GM12878 (cell line): ENCODE measurements around the gene BDP1. TPM values are rescaled to one million over a fixed set of nuclear protein-coding genes. Genes with fewer than 3 reads are reported as not detected.

Source experiments
- ATAC-seq: fragments of 200-7000 bp; cut with Tn5 transposase; 3 replicates; pipeline ENCODE4 v1.9.1; 2020; ENCODE audit warnings: mild to moderate bottlenecking, moderate library complexity
- BruUV-seq: library from RNA; stranded (reverse); fragments of 400-500 nt; replicated peaks from 2 replicates; lab custom pipeline; 2021; lab: Mats Ljungman, UMichigan
- CTCF ChIA-PET: fragments of 300-600 bp; sonication (Branson Sonifier 250); formaldehyde crosslinking; extraction: SDS; loops from one replicate; lab custom pipeline; 2021; ENCODE audit warnings: inconsistent platforms; lab: Yijun Ruan, JAX
- POLR2A ChIA-PET: fragments of 350-600 bp; formaldehyde crosslinking; extraction: SDS; loops from one replicate; lab custom pipeline; 2021; ENCODE audit warnings: inconsistent platforms; lab: Charles Lee
- RAD21 ChIA-PET: fragments of 300-600 bp; sonication (Branson Sonifier 250); formaldehyde crosslinking; loops from one replicate; lab custom pipeline; 2023; ENCODE audit warnings: antibody characterized with exemption; ENCODE audit not compliant: unreplicated experiment; lab: Charles Lee
- SMC1A ChIA-PET: fragments of 300-600 bp; sonication (Branson Sonifier 250); formaldehyde crosslinking; loops from one replicate; lab custom pipeline; 2023; ENCODE audit not compliant: unreplicated experiment, uncharacterized antibody; lab: Charles Lee
- DNase-seq: peaks from one replicate; pipeline ENCODE4 v3.0.0-alpha.2; 2011; ENCODE audit warnings: low read depth, low spot score
- FAIRE-seq: peaks from 3 replicates; lab custom pipeline; 2011; peaks lifted over from hg19 to GRCh38; lab: Jason Lieb, UNC
- H2AFZ ChIP-seq: 2 replicates; pipeline ENCODE4 v1.6.0; 2011; ENCODE audit warnings: low read depth, low read length, control low read depth; ENCODE audit not compliant: control insufficient read depth
- H3K27ac ChIP-seq: 2 replicates; pipeline ENCODE4 v1.5.1; 2011; ENCODE audit warnings: control low read depth; ENCODE audit not compliant: control insufficient read depth, insufficient read depth
- H3K27me3 ChIP-seq, 2 experiments: replicated peaks in 1 of 2; 2 replicates each; pipeline versions ENCODE4 v1.6.0 to v1.6.1; 2011; ENCODE audit warnings: low read length in 1 of 2; ENCODE audit not compliant: control insufficient read depth in 2 of 2, insufficient read depth in 2 of 2
- H3K36me3 ChIP-seq, 2 experiments: 2 replicates each; pipeline ENCODE4 v1.5.1; 2011; ENCODE audit warnings: low read length in 1 of 2; ENCODE audit not compliant: control insufficient read depth in 2 of 2, insufficient read depth in 2 of 2
- H3K4me1 ChIP-seq: 2 replicates; pipeline ENCODE4 v1.6.1; 2011; ENCODE audit warnings: mild to moderate bottlenecking, low read length, moderate library complexity, mixed read lengths; ENCODE audit not compliant: control insufficient read depth, insufficient read depth
- H3K4me2 ChIP-seq: 2 replicates; pipeline ENCODE4 v1.6.0; 2011; ENCODE audit warnings: control low read depth; ENCODE audit not compliant: control insufficient read depth, insufficient read depth
- H3K4me3 ChIP-seq: fragments of 200-600 bp; sonication (generic); 2 replicates; pipeline ENCODE4 v1.5.1; 2016
- H3K79me2 ChIP-seq: 2 replicates; pipeline ENCODE4 v1.6.0; 2011; ENCODE audit warnings: low read length; ENCODE audit not compliant: control insufficient read depth, insufficient read depth
- H3K9ac ChIP-seq: 2 replicates; pipeline ENCODE4 v1.8.0; 2011; ENCODE audit warnings: low read length, control low read depth, mixed read lengths; ENCODE audit not compliant: control insufficient read depth, insufficient read depth
- H3K9me3 ChIP-seq: replicated peaks from 3 replicates; pipeline ENCODE4 v1.5.1; 2011; ENCODE audit warnings: mild to moderate bottlenecking, low read length; ENCODE audit not compliant: control insufficient read depth, insufficient read depth
- H4K20me1 ChIP-seq: 2 replicates; pipeline ENCODE4 v1.6.0; 2011; ENCODE audit not compliant: control insufficient read depth, insufficient read depth
- CBX3 ChIP-seq: fragments of 200-600 bp; sonication (generic); IDR thresholded peaks from 2 replicates; pipeline ENCODE4 v1.6.1; 2016; ENCODE audit warnings: low read depth, borderline replicate concordance
- DPF2 ChIP-seq: fragments of 450-650 bp; IDR thresholded peaks from 2 replicates; pipeline ENCODE4 v1.6.1; 2017; ENCODE audit warnings: mild to moderate bottlenecking
- E4F1 ChIP-seq: fragments of 450-650 bp; IDR thresholded peaks from 2 replicates; pipeline ENCODE4 v1.6.1; 2018; ENCODE audit warnings: borderline replicate concordance, mild to moderate bottlenecking; ENCODE audit not compliant: partially characterized antibody
- KDM1A ChIP-seq: fragments of 200-600 bp; sonication (generic); IDR thresholded peaks from 2 replicates; pipeline ENCODE4 v1.6.1; 2016; ENCODE audit warnings: borderline replicate concordance
- POLR2A ChIP-seq: IDR thresholded peaks from 2 replicates; pipeline ENCODE4 v1.6.1; 2011; ENCODE audit warnings: low read depth, mild to moderate bottlenecking, low read length
- POLR2AphosphoS2 ChIP-seq: IDR thresholded peaks from 2 replicates; pipeline ENCODE4 v1.6.1; 2011; ENCODE audit warnings: low read depth, mild to moderate bottlenecking, low read length, improper control_type of control experiment, moderate library complexity
- RAD21 ChIP-seq: IDR thresholded peaks from 2 replicates; pipeline ENCODE4 v1.6.1; 2011; ENCODE audit warnings: mild to moderate bottlenecking, low read depth, low read length, moderate library complexity; ENCODE audit not compliant: insufficient read depth
- SMARCA5 ChIP-seq: fragments of 450-650 bp; IDR thresholded peaks from 2 replicates; pipeline ENCODE4 v1.6.1; 2017; ENCODE audit warnings: mild to moderate bottlenecking
- SUPT20H ChIP-seq: IDR thresholded peaks from 2 replicates; pipeline ENCODE4 v1.6.1; 2011; ENCODE audit warnings: low read depth, mild to moderate bottlenecking, low read length, moderate library complexity, borderline replicate concordance; ENCODE audit not compliant: control insufficient read depth
- TCF7 ChIP-seq: IDR thresholded peaks from 2 replicates; pipeline ENCODE4 v1.6.1; 2014; ENCODE audit warnings: antibody characterized with exemption, borderline replicate concordance
- YBX1 ChIP-seq: fragments of 450-650 bp; IDR thresholded peaks from 2 replicates; pipeline ENCODE4 v1.6.1; 2016; ENCODE audit warnings: antibody characterized with exemption
- ZNF384 ChIP-seq: IDR thresholded peaks from 2 replicates; pipeline ENCODE4 v1.6.1; 2012; ENCODE audit warnings: low read depth, mild to moderate bottlenecking, low read length, improper control_type of control experiment, borderline replicate concordance
- WGBS: methylation state at CpG from one replicate; pipeline ENCODE4 v1.1.6; 2016; ENCODE audit warnings: low lambda C conversion rate; ENCODE audit not compliant: insufficient replicate concordance, insufficient coverage; ENCODE audit errors: missing lambda C conversion rate; 5-methylcytosine and 5-hydroxymethylcytosine counted together
- in situ Hi-C: fragments of 300-500 bp; cut with MboI; formaldehyde crosslinking; loops from 9 replicates; pipeline ENCODE4 v1.14.3; 2018; ENCODE audit warnings: mixed read lengths
- intact Hi-C: fragments of 100-400 bp; cut with micrococcal nuclease; formaldehyde crosslinking; loops from one replicate; pipeline ENCODE4 v1.14.2; 2022; ENCODE audit not compliant: unreplicated experiment
- polyA plus RNA-seq, 11 experiments: library from polyadenylated mRNA; depleted of rRNA in 4 of 11; unstranded in 6 of 11; stranded (reverse) in 5 of 11; fragments of >200 nt; fragmentation: Nextera tagmentation in 4 of 11; fragmentation: Illumina TruSeq in 1 of 11; extraction: Ambion mirVana in 4 of 11; extraction: Trizol in 1 of 11; gene quantifications; 1 replicate in 1 of 11; 2 replicates in 10 of 11; pipeline versions ENCODE4 v1.2.1 to v1.2.3, GENCODE V29; 2011 to 2016; ENCODE audit warnings: inconsistent platforms in 2 of 11, missing spikeins in 2 of 11, low read depth in 1 of 11
- total RNA-seq, 4 experiments: library from RNA; depleted of rRNA in 3 of 4; stranded (reverse); fragments of >200 nt in 3 of 4; fragmentation: Illumina TruSeq in 1 of 4; extraction: Trizol in 1 of 4; gene quantifications; 2 replicates each; pipeline versions ENCODE4 v1.2.1 to v1.2.3, GENCODE V29; 2013 to 2021
- TF ChIP-seq, protein P1 (sequence below): fragments of 450-650 bp; formaldehyde crosslinking; IDR thresholded peaks from 2 replicates; pipeline ENCODE4 v1.4.0; 2020; ENCODE audit warnings: mild to moderate bottlenecking, moderate library complexity

Gene BDP1
- total and polyA plus RNA-seq, 10 of the 15 experiments (the other 5 are each of a cell fraction or from before 2014, with no cell fraction given), result 6.1 to 31.1 (median 17.7) TPM

DNA sequence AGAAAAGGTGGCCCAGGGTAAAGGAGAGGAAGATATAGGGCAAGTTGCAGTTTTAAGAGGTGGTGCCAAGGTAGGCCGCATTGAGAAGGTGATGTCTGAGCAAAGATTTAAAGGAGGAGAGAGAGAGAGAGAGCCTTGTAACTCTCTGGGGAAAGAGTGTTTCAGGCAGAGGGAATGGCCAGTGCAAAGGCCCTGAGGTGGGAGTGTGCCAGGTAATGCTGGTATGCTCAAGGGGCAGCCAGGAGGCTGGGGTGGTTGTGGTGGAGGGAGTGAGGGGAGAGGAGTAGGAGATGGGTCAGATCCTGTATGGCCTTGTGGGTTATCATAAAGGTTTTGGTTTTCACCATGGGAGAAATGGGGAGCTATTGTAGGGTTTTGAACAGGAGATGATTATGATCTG, 141.6 kb downstream of the BDP1 start:
- Histone ChIP-seq H2AFZ (no peak overlapping the region), H3K4me1 (no peaks in the 10 kb centered on the region), H3K27me3 (no peaks in the 10 kb centered on the region), H3K9me3 (no peaks in the 10 kb centered on the region), H3K79me2 (peaks cover 6% of the 10 kb centered on the region), H3K4me3 (no peak overlapping the region), H3K36me3 (peaks cover 4 to 26% of the 10 kb centered on the region in 2 experiments; a peak in 3 of 4 replicates), H3K9ac (no peak overlapping the region), H3K4me2 (no peak overlapping the region), H3K27ac (no peak overlapping the region), H4K20me1 (no peaks in the 10 kb centered on the region)
- TF ChIP-seq RAD21 (no peak), E4F1 (no peak), YBX1 (no peak), TCF7 (no peak), SMARCA5 (no peak), POLR2A (no peak), SUPT20H (no peak), POLR2AphosphoS2 (no peak), ZNF384 (no peak), DPF2 (no peak), CBX3 (no peak), KDM1A (no peak)
- TF ChIP-seq, protein P1, sequence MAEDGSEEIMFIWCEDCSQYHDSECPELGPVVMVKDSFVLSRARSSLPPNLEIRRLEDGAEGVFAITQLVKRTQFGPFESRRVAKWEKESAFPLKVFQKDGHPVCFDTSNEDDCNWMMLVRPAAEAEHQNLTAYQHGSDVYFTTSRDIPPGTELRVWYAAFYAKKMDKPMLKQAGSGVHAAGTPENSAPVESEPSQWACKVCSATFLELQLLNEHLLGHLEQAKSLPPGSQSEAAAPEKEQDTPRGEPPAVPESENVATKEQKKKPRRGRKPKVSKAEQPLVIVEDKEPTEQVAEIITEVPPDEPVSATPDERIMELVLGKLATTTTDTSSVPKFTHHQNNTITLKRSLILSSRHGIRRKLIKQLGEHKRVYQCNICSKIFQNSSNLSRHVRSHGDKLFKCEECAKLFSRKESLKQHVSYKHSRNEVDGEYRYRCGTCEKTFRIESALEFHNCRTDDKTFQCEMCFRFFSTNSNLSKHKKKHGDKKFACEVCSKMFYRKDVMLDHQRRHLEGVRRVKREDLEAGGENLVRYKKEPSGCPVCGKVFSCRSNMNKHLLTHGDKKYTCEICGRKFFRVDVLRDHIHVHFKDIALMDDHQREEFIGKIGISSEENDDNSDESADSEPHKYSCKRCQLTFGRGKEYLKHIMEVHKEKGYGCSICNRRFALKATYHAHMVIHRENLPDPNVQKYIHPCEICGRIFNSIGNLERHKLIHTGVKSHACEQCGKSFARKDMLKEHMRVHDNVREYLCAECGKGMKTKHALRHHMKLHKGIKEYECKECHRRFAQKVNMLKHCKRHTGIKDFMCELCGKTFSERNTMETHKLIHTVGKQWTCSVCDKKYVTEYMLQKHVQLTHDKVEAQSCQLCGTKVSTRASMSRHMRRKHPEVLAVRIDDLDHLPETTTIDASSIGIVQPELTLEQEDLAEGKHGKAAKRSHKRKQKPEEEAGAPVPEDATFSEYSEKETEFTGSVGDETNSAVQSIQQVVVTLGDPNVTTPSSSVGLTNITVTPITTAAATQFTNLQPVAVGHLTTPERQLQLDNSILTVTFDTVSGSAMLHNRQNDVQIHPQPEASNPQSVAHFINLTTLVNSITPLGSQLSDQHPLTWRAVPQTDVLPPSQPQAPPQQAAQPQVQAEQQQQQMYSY (CRISPR knock-in tag), result no peak
- DNase-seq (no peak), FAIRE-seq (no peak), ATAC-seq (no peak)
- RAD21 ChIA-PET, result no interaction called here
- intact Hi-C loops, result no loop called here
- POLR2A ChIA-PET, result no interaction called here
- in situ Hi-C loops, result no loop called here
- CTCF ChIA-PET, result no interaction called here
- WGBS, result 100% methylated on average over 1 of the region's 1 CpG
- SMC1A ChIA-PET, result no interaction called here
- no TSS peak for BruUV-seq
